Heart left ventricle (tissue), 13 donors: ENCODE measurements around the gene ZKSCAN5.

Source experiments
- POLR2A ChIP-seq, 2 donors: fragments of 450-650 bp; IDR thresholded peaks; one replicate each; pipeline ENCODE4 v1.6.1; 2017; ENCODE audit warnings: antibody characterized with exemption in 2 of 2, mild to moderate bottlenecking in 2 of 2, moderate library complexity in 2 of 2
- TF ChIP-seq, protein P1 (sequence below), 12 donors: fragments of 200-600 bp; sonication (generic) in 4 of 12; IDR thresholded peaks; one replicate each; pipeline versions ENCODE4 v1.5.0 to v1.8.0; 2018 to 2022; ENCODE audit warnings: antibody characterized with exemption in 12 of 12, mild to moderate bottlenecking in 5 of 12
- donor health status: ischemic (EF 13 %, LVEDD 7.1; RV severe dilation, severe dysfunction).
- donor health status: DM: no; HTN: yes; CAD: no.
- donor health status: DM: no; HTN: no; CAD: no.
- donor health status: ischemic (EF 25% LVEDD 6.9; RV normal size, moderate dysfunction).
- donor health status: ischemic (EF 25% LVEDD 5.7; RV mildly dilated, moderate dysfunction).
- donor health status: ischemic (EF 35%, LVEDD 5.7; RV mildly dilated, moderate dysfunction).
- donor health status: nonischemic (EF 11% LVEDD 7.7; RV severe dilation, severe dysfunction).
- donor health status: DM: yes; HTN: yes; CAD: no.
- donor health status: PGD.
- donor health status: ischemic (EF 29% LVEDD 5.4; RV normal size, mild dysfunction).
- donor health status: nonischemic (EF 23%, LVEDD 6.1; RV moderate dilation, normal function).

DNA sequence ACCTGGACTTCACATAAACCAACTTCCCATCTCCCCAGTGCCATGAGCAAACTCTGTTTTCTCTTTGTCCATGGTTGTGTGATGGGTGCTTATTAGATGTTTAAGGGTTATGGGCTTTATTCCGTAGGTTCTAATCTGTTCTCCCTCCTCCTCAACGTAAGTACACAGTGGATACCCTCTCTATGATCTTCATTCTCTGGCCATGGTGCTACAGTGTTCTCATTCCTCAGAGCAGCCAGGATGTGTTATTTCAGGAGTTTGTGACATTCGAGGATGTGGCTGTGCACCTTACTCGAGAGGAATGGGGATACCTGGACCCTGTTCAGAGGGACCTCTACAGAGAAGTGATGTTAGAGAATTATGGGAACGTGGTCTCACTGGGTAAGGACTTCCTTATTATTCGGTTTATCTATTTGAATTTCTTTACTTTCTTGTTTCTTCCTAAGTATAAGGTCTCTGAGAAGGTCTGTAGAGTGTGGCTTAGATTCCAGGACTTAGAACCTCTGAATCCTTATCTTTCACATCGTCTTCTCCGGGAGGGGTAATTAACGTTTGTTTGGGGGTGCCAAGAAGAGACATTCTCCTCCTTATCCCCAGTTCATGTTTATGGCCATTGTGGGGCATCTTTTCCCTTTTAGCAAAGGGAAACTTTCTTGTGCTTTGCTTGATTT lies 57.8 kb downstream of the ZKSCAN5 start:
- TF ChIP-seq, protein P1, sequence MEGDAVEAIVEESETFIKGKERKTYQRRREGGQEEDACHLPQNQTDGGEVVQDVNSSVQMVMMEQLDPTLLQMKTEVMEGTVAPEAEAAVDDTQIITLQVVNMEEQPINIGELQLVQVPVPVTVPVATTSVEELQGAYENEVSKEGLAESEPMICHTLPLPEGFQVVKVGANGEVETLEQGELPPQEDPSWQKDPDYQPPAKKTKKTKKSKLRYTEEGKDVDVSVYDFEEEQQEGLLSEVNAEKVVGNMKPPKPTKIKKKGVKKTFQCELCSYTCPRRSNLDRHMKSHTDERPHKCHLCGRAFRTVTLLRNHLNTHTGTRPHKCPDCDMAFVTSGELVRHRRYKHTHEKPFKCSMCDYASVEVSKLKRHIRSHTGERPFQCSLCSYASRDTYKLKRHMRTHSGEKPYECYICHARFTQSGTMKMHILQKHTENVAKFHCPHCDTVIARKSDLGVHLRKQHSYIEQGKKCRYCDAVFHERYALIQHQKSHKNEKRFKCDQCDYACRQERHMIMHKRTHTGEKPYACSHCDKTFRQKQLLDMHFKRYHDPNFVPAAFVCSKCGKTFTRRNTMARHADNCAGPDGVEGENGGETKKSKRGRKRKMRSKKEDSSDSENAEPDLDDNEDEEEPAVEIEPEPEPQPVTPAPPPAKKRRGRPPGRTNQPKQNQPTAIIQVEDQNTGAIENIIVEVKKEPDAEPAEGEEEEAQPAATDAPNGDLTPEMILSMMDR (IDR thresholded peaks at IDR 0.05): no peak
- no peak for TF ChIP-seq POLR2A (IDR thresholded peaks at IDR 0.05)
